ENCODE data around the gene SCGB2B2.

- TF ChIP-seq POLR2AphosphoS5 (IDR thresholded peaks at IDR 0.05; ENCODE audit: low read depth, low read length) (no peak), CTCF (IDR thresholded peaks at IDR 0.05) (no peak), REST (IDR thresholded peaks at IDR 0.05; ENCODE audit: insufficient read depth in 1 of 2, low read depth in 2 of 2, low read length in 1 of 2) (no peak), TCF7L2 (IDR thresholded peaks at IDR 0.05; ENCODE audit: low read depth, low read length) (no peak), SIN3A (IDR thresholded peaks at IDR 0.05; ENCODE audit: borderline replicate concordance, insufficient read depth, low read depth, low read length) (no peak)
Measured at GRCh38 chr19:34633802-34634201, 43.2 kb downstream of the SCGB2B2 start.

Data from Panc1 (cell line).